H1 (cell line): ENCODE measurements around the gene RCOR2. TPM values are rescaled to one million over a fixed set of nuclear protein-coding genes. Genes with fewer than 3 reads are reported as not detected.

Source experiments
- CTCF ChIA-PET: fragments of 300-600 bp; sonication (Branson Sonifier 250); formaldehyde crosslinking; loops from one replicate; lab custom pipeline; 2021; ENCODE audit not compliant: partially characterized antibody; lab: Charles Lee
- POLR2A ChIA-PET: fragments of 300-600 bp; sonication (Branson Sonifier 250); formaldehyde crosslinking; loops from one replicate; lab custom pipeline; 2021; ENCODE audit warnings: inconsistent platforms; ENCODE audit not compliant: partially characterized antibody; lab: Charles Lee
- DNase-seq, 2 experiments: peaks; one replicate each; pipeline versions ENCODE4 v3.0.0 to v3.0.0-alpha.2; 2010 to 2022; ENCODE audit warnings: low spot score in 2 of 2, low read depth in 1 of 2, mixed read lengths in 1 of 2
- FAIRE-seq: peaks from 2 replicates; lab custom pipeline; 2011; peaks lifted over from hg19 to GRCh38; lab: Jason Lieb, UNC
- H2AFZ ChIP-seq: 2 replicates; pipeline ENCODE4 v1.8.1; 2012; ENCODE audit warnings: low read length, inconsistent platforms
- H2AK5ac ChIP-seq: 2 replicates; pipeline ENCODE4 v1.6.1; 2013; ENCODE audit warnings: low read depth, low read length
- H2BK120ac ChIP-seq: replicated peaks from 2 replicates; pipeline ENCODE3; 2013; ENCODE audit warnings: low read depth, low read length, inconsistent platforms
- H2BK12ac ChIP-seq: 2 replicates; pipeline ENCODE4 v1.6.1; 2013; ENCODE audit warnings: low read depth, low read length
- H2BK15ac ChIP-seq: 2 replicates; pipeline ENCODE4 v1.6.1; 2013; ENCODE audit warnings: low read length
- H2BK20ac ChIP-seq: 2 replicates; pipeline ENCODE4 v1.6.1; 2013; ENCODE audit warnings: low read length
- H2BK5ac ChIP-seq: 2 replicates; pipeline ENCODE4 v1.6.1; 2013; ENCODE audit warnings: low read depth, low read length
- H3K14ac ChIP-seq: 2 replicates; pipeline ENCODE4 v1.6.1; 2013; ENCODE audit warnings: inconsistent platforms; ENCODE audit not compliant: insufficient read length
- H3K18ac ChIP-seq: 2 replicates; pipeline ENCODE4 v1.6.1; 2013; ENCODE audit warnings: low read length; ENCODE audit errors: extremely low read depth
- H3K23ac ChIP-seq: 2 replicates; pipeline ENCODE4 v1.6.1; 2013; ENCODE audit warnings: inconsistent platforms; ENCODE audit not compliant: insufficient read length
- H3K23me2 ChIP-seq: 2 replicates; pipeline ENCODE4 v1.6.1; 2013; ENCODE audit warnings: low read depth, low read length
- H3K27ac ChIP-seq: 2 replicates; pipeline ENCODE4 v1.6.1; 2011; ENCODE audit warnings: low read depth, low read length, inconsistent platforms
- H3K27me3 ChIP-seq, 4 experiments: replicated peaks in 1 of 4; 1 replicate in 1 of 4; 2 replicates in 3 of 4; pipeline versions ENCODE4 v1.6.1 to v1.8.1; 2011 to 2013; ENCODE audit warnings: low read length in 3 of 4, mild to moderate bottlenecking in 3 of 4, inconsistent platforms in 2 of 4, mixed read lengths in 2 of 4, moderate library complexity in 1 of 4; ENCODE audit not compliant: control insufficient read depth in 3 of 4, insufficient read depth in 3 of 4; ENCODE audit errors: extremely low read depth in 1 of 4
- H3K36me3 ChIP-seq, 4 experiments: 2 replicates each; pipeline versions ENCODE4 v1.6.1 to v1.8.1; 2011 to 2013; ENCODE audit warnings: mild to moderate bottlenecking in 4 of 4, low read length in 3 of 4, moderate library complexity in 2 of 4, control low read depth in 1 of 4, inconsistent platforms in 1 of 4; ENCODE audit not compliant: insufficient read depth in 4 of 4, control insufficient read depth in 2 of 4
- H3K4ac ChIP-seq: replicated peaks from 2 replicates; pipeline ENCODE3; 2013; ENCODE audit warnings: low read length, low read depth, mixed read lengths, inconsistent platforms; ENCODE audit not compliant: insufficient read length
- H3K4me1 ChIP-seq, 4 experiments: replicated peaks in 1 of 4; 1 replicate in 1 of 4; 2 replicates in 3 of 4; pipeline versions ENCODE4 v1.6.1 to v1.8.1; 2011 to 2013; ENCODE audit warnings: low read length in 3 of 4, inconsistent platforms in 2 of 4, mixed read lengths in 1 of 4; ENCODE audit not compliant: insufficient read depth in 4 of 4, control insufficient read depth in 3 of 4
- H3K4me2 ChIP-seq, 2 experiments: 2 replicates each; pipeline versions ENCODE4 v1.6.1 to v1.8.1; 2011 to 2013; ENCODE audit warnings: low read depth in 2 of 2, low read length in 2 of 2, control low read depth in 1 of 2, inconsistent platforms in 1 of 2, mild to moderate bottlenecking in 1 of 2; ENCODE audit not compliant: insufficient read depth in 1 of 2
- H3K4me3 ChIP-seq, 4 experiments: fragments of 200-600, 300-600 bp in 1 of 4; sonication (generic), shearing (Covaris generic), sonication (Bioruptor Twin) in 1 of 4; 2 replicates each; pipeline versions ENCODE4 v1.5.1 to v1.8.1; 2011 to 2016; ENCODE audit warnings: low read length in 4 of 4, low read depth in 3 of 4, control low read depth in 2 of 4, inconsistent platforms in 2 of 4, mild to moderate bottlenecking in 2 of 4, mixed read lengths in 1 of 4, moderate library complexity in 1 of 4; ENCODE audit not compliant: insufficient read depth in 2 of 4; ENCODE audit errors: extremely low read depth in 1 of 4
- H3K56ac ChIP-seq: replicated peaks from 2 replicates; pipeline ENCODE3; 2013; ENCODE audit warnings: low read depth, mild to moderate bottlenecking, mixed read lengths, low read length, inconsistent platforms; ENCODE audit not compliant: insufficient read length
- H3K79me1 ChIP-seq: 2 replicates; pipeline ENCODE4 v1.6.1; 2013; ENCODE audit warnings: low read depth, low read length, control low read depth
- H3K79me2 ChIP-seq, 2 experiments: 2 replicates each; pipeline versions ENCODE4 v1.6.1 to v1.8.1; 2012 to 2013; ENCODE audit warnings: low read length in 2 of 2, mild to moderate bottlenecking in 2 of 2, inconsistent platforms in 1 of 2; ENCODE audit not compliant: insufficient read depth in 2 of 2, control insufficient read depth in 1 of 2
- H3K9ac ChIP-seq, 4 experiments: replicated peaks in 1 of 4; 1 replicate in 1 of 4; 2 replicates in 3 of 4; pipeline versions ENCODE4 v1.6.1 to v1.8.1; 2011 to 2013; ENCODE audit warnings: low read depth in 3 of 4, low read length in 3 of 4, control low read depth in 2 of 4, mild to moderate bottlenecking in 2 of 4, moderate library complexity in 2 of 4, inconsistent platforms in 1 of 4; ENCODE audit errors: extremely low read depth in 1 of 4
- H3K9me3 ChIP-seq, 2 experiments: 2 replicates each; pipeline versions ENCODE4 v1.6.1 to v1.8.1; 2012 to 2013; ENCODE audit warnings: mild to moderate bottlenecking in 2 of 2, moderate library complexity in 2 of 2, control low read depth in 1 of 2, inconsistent platforms in 1 of 2, low read depth in 1 of 2, low read length in 1 of 2, mixed read lengths in 1 of 2; ENCODE audit not compliant: insufficient read depth in 2 of 2
- H4K20me1 ChIP-seq, 2 experiments: replicated peaks in 1 of 2; 2 replicates each; pipeline versions ENCODE3 to v1.8.1; 2011 to 2013; ENCODE audit warnings: inconsistent platforms in 2 of 2, low read length in 2 of 2, mild to moderate bottlenecking in 1 of 2; ENCODE audit not compliant: insufficient read depth in 2 of 2, control insufficient read depth in 1 of 2
- H4K5ac ChIP-seq: 2 replicates; pipeline ENCODE4 v1.6.1; 2013; ENCODE audit warnings: low read length, low read depth, mixed read lengths, inconsistent platforms; ENCODE audit not compliant: insufficient read length
- H4K8ac ChIP-seq: 2 replicates; pipeline ENCODE4 v1.8.0; 2013; ENCODE audit warnings: mild to moderate bottlenecking, moderate library complexity, low read length, inconsistent platforms; ENCODE audit not compliant: insufficient read depth; ENCODE audit errors: extremely low read depth
- H4K91ac ChIP-seq: replicated peaks from 2 replicates; pipeline ENCODE3; 2013; ENCODE audit warnings: low read length, mixed read lengths, inconsistent platforms; ENCODE audit not compliant: insufficient read length
- EP300 ChIP-seq, 2 experiments: IDR thresholded peaks; 1 replicate in 1 of 2; 2 replicates in 1 of 2; pipeline ENCODE4 v1.6.1; 2011 to 2012; ENCODE audit warnings: low read depth in 2 of 2, low read length in 2 of 2, mild to moderate bottlenecking in 2 of 2, borderline replicate concordance in 1 of 2, inconsistent platforms in 1 of 2, moderate library complexity in 1 of 2
- MAX ChIP-seq: IDR thresholded peaks from 2 replicates; pipeline ENCODE4 v1.6.1; 2012; ENCODE audit warnings: inconsistent platforms
- POU5F1 ChIP-seq: IDR thresholded peaks from 2 replicates; pipeline ENCODE4 v1.6.1; 2011; ENCODE audit warnings: low read depth, mild to moderate bottlenecking, low read length, moderate library complexity
- RFX5 ChIP-seq: IDR thresholded peaks from 2 replicates; pipeline ENCODE4 v1.6.1; 2011; ENCODE audit warnings: low read depth, low read length, improper control_type of control experiment, borderline replicate concordance
- RXRA ChIP-seq: IDR thresholded peaks from 2 replicates; pipeline ENCODE4 v1.6.1; 2011; ENCODE audit warnings: low read depth, mild to moderate bottlenecking, low read length, moderate library complexity; ENCODE audit not compliant: insufficient read depth
- SP2 ChIP-seq: IDR thresholded peaks from 2 replicates; pipeline ENCODE4 v1.6.1; 2012; ENCODE audit warnings: mild to moderate bottlenecking, low read length, inconsistent platforms
- WGBS, 2 experiments: shearing (Covaris generic) in 1 of 2; methylation state at CpG; one replicate each; pipeline versions ENCODE4 v1.1.6 to v1.1.7; 2013 to 2015; ENCODE audit warnings: low lambda C conversion rate in 2 of 2, mixed read lengths in 2 of 2, inconsistent platforms in 1 of 2, low coverage in 1 of 2, missing lambda C conversion rate in 1 of 2; ENCODE audit not compliant: insufficient replicate concordance in 2 of 2, insufficient coverage in 1 of 2, insufficient read length in 1 of 2; ENCODE audit errors: extremely low coverage in 1 of 2, missing lambda C conversion rate in 1 of 2; 5-methylcytosine and 5-hydroxymethylcytosine counted together
- polyA plus RNA-seq, 7 experiments: library from polyadenylated mRNA; depleted of rRNA in 3 of 7; stranded (reverse) in 5 of 7; unstranded in 2 of 7; fragments of >200 nt in 5 of 7; fragments of 200-250 nt in 2 of 7; gene quantifications; 1 replicate in 5 of 7; 2 replicates in 1 of 7; 4 replicates in 1 of 7; pipeline versions ENCODE4 v1.2.1 to v1.2.3, GENCODE V29; 2011 to 2013; ENCODE audit warnings: missing spikeins in 2 of 7, mixed read lengths in 2 of 7
- total RNA-seq: library from RNA; stranded (reverse); fragmentation: NEBNext Ultra II Directional; extraction: Animal tissue kit (Norgen Biotek cat#: 25700); gene quantifications from 2 replicates; pipeline ENCODE4 v1.2.1, GENCODE V29; 2021

The RCOR2 gene
- total and polyA plus RNA-seq, 2 of the 8 experiments (the other 6 are each of a cell fraction or from before 2014, with no cell fraction given) = 54.6 to 78.0 TPM

- H2BK15ac ChIP-seq = no peak overlapping the region
- H3K4me1 ChIP-seq = peaks cover 7 to 24% (median 17%) of the 10 kb centered on the region in 4 experiments
- TF ChIP-seq EP300 (IDR thresholded peaks at IDR 0.05; ENCODE audit: borderline replicate concordance in 1 of 2, low read depth in 2 of 2, low read length in 2 of 2) (no peak), RXRA (no peak), SP2 (no peak), POU5F1 (no peak), RFX5 (no peak), MAX (no peak)
- H3K4ac ChIP-seq = no peak overlapping the region
- peak overlapping the region in 1 of 4 experiments; percentile 18; a peak in 1 of 7 replicates for H3K9ac ChIP-seq
- no peak for FAIRE-seq
- H3K79me1 ChIP-seq = peaks cover 30% of the 10 kb centered on the region
- no peak overlapping the region for H2BK12ac ChIP-seq
- no peak overlapping the region for H3K4me3 ChIP-seq
- peaks cover 2 to 22% of the 10 kb centered on the region in 2 experiments for H4K20me1 ChIP-seq
- DNase-seq = no peak
- H2BK120ac ChIP-seq = no peak overlapping the region
- H2AFZ ChIP-seq = no peak overlapping the region
- H3K27ac ChIP-seq = no peak overlapping the region
- no peak overlapping the region for H2BK5ac ChIP-seq
- CTCF ChIA-PET = interaction anchor here (0.7 to 8.5 kb wide), 8 partner anchors 8 to 43 kb away, joined by 3 to 76 read pairs (median 4); partner anchors contain the start of gene MARK2
- no peak overlapping the region for H3K56ac ChIP-seq
- no peaks in the 10 kb centered on the region for H3K9me3 ChIP-seq
- no peaks in the 10 kb centered on the region for H3K36me3 ChIP-seq
- no peak overlapping the region for H4K91ac ChIP-seq
- peaks cover 0 to 81% of the 10 kb centered on the region in 2 experiments; a peak in 2 of 4 replicates for H3K79me2 ChIP-seq
- POLR2A ChIA-PET = interaction anchor here (0.6 to 3.0 kb wide), 6 partner anchors 11 to 367 kb away, joined by 3 to 6 read pairs (median 4); partner anchors contain the start of genes PPP1R14B and RCOR2
- no peak overlapping the region for H4K8ac ChIP-seq
- no peak overlapping the region for H3K23ac ChIP-seq
- 0 out of 4 replicates have a peak overlapping the region, but pooled peaks of 1 of the 2 experiments have one; percentile 25 for H3K4me2 ChIP-seq
- no peak overlapping the region for H3K18ac ChIP-seq
- no peaks in the 10 kb centered on the region for H3K27me3 ChIP-seq
- 0 out of 2 replicates have a peak, but pooled peaks cover 3% of the 10 kb centered on the region for H3K23me2 ChIP-seq
- no peak overlapping the region for H4K5ac ChIP-seq
- no peak overlapping the region for H2AK5ac ChIP-seq
- H2BK20ac ChIP-seq = no peak overlapping the region
- H3K14ac ChIP-seq = no peak overlapping the region
- 89% methylated on average over 2 of the region's 2 CpGs; no CpG with 5 or more reads in 1 of the 2 experiments for WGBS, 2 experiments
These were observed 37.2 kb downstream of the RCOR2 start for GRCh38 chr11:63879598-63880402.
